HepG2 (cell line): Measurements from ENCODE around the gene BORCS5. TPM values are rescaled to one million over a fixed set of nuclear protein-coding genes. Genes with fewer than 3 reads are reported as not detected.
A peak's percentile ranks its signal among the peaks of the same experiment; 100 is the strongest.

ENCODE experiments used
- ATF7-NPFF ChIP-seq: sonication (generic); formaldehyde crosslinking; IDR thresholded peaks from 2 replicates; pipeline ENCODE4 v1.8.1; 2023; ENCODE audit warnings: mild to moderate bottlenecking, low read depth, missing genetic modification reagents, moderate library complexity
- FLYWCH1 ChIP-seq: sonication (generic); formaldehyde crosslinking; IDR thresholded peaks from 2 replicates; pipeline ENCODE4 v1.8.1; 2023; ENCODE audit warnings: mild to moderate bottlenecking, missing genetic modification reagents
- HNRNPK ChIP-seq: fragments of 200-400 bp; formaldehyde crosslinking; IDR thresholded peaks from 2 replicates; pipeline ENCODE4 v1.6.1; 2018; ENCODE audit warnings: low read length, low read depth, moderate library complexity, mild to moderate bottlenecking; ENCODE audit not compliant: poor library complexity, severe bottlenecking
- MAFG ChIP-seq: sonication (generic); formaldehyde crosslinking; IDR thresholded peaks from 2 replicates; pipeline ENCODE4 v1.5.1; 2020; ENCODE audit warnings: mild to moderate bottlenecking, missing genetic modification reagents
- NFAT5 ChIP-seq: sonication (generic); formaldehyde crosslinking; IDR thresholded peaks from 2 replicates; pipeline ENCODE4 v1.4.0; 2020; ENCODE audit warnings: missing genetic modification reagents
- NR1H2 ChIP-seq: sonication (generic); formaldehyde crosslinking; IDR thresholded peaks from 2 replicates; pipeline ENCODE4 v1.8.1; 2022; ENCODE audit warnings: low read depth, missing genetic modification reagents, borderline replicate concordance
- NR2C2 ChIP-seq: sonication (generic); formaldehyde crosslinking; IDR thresholded peaks from 2 replicates; pipeline ENCODE4 v1.4.0; 2020; ENCODE audit warnings: missing genetic modification reagents, mild to moderate bottlenecking, moderate library complexity, borderline replicate concordance
- RARA ChIP-seq: IDR thresholded peaks from 2 replicates; pipeline ENCODE4 v1.6.1; 2016; ENCODE audit warnings: missing genetic modification reagents, missing compliant biosample characterization
- RXRB ChIP-seq: IDR thresholded peaks from 2 replicates; pipeline ENCODE4 v1.6.1; 2016; ENCODE audit warnings: borderline replicate concordance, missing genetic modification reagents, missing compliant biosample characterization
- SATB2 ChIP-seq: sonication (generic); formaldehyde crosslinking; IDR thresholded peaks from 2 replicates; pipeline ENCODE4 v1.5.0; 2020; ENCODE audit warnings: missing genetic modification reagents
- SKI ChIP-seq: fragments of 450-650 bp; IDR thresholded peaks from one replicate; pipeline ENCODE4 v1.6.1; 2018; ENCODE audit warnings: mild to moderate bottlenecking; ENCODE audit not compliant: partially characterized antibody
- SPEN ChIP-seq: sonication (generic); formaldehyde crosslinking; IDR thresholded peaks from 2 replicates; pipeline ENCODE4 v1.5.1; 2020; ENCODE audit warnings: low read depth, mild to moderate bottlenecking, missing genetic modification reagents
- TAF15 ChIP-seq: fragments of 200-400 bp; formaldehyde crosslinking; IDR thresholded peaks from one replicate; pipeline ENCODE4 v1.6.1; 2018; ENCODE audit warnings: mild to moderate bottlenecking, low read depth, low read length; ENCODE audit not compliant: poor library complexity, severe bottlenecking
- TBL1XR1 ChIP-seq: fragments of 150-350 bp; IDR thresholded peaks from 2 replicates; pipeline ENCODE4 v1.6.1; 2014; ENCODE audit warnings: borderline replicate concordance, low read length; ENCODE audit not compliant: partially characterized antibody
- THAP7 ChIP-seq: sonication (generic); formaldehyde crosslinking; IDR thresholded peaks from 2 replicates; pipeline ENCODE4 v1.8.1; 2023; ENCODE audit warnings: mild to moderate bottlenecking, missing genetic modification reagents
- TOE1 ChIP-seq: sonication (generic); formaldehyde crosslinking; IDR thresholded peaks from 2 replicates; pipeline ENCODE4 v1.4.0; 2020; ENCODE audit warnings: mild to moderate bottlenecking, missing genetic modification reagents
- ZNF441 ChIP-seq: sonication (generic); formaldehyde crosslinking; IDR thresholded peaks from 2 replicates; pipeline ENCODE4 v1.7.0; 2021; ENCODE audit warnings: missing genetic modification reagents, borderline replicate concordance
- polyA plus RNA-seq, 8 experiments: library from polyadenylated mRNA; depleted of rRNA in 3 of 8; stranded (reverse) in 7 of 8; unstranded in 1 of 8; fragments of >200 nt; fragmentation: Illumina TruSeq in 4 of 8; extraction: Trizol in 4 of 8; gene quantifications; 2 replicates each; pipeline versions ENCODE4 v1.2.1 to v1.2.3, GENCODE V29; 2011 to 2016; ENCODE audit warnings: low read depth in 4 of 8, missing spikeins in 1 of 8, mixed read lengths in 1 of 8; ENCODE audit not compliant: insufficient read depth in 1 of 8
- total RNA-seq, 5 experiments: library from RNA; depleted of rRNA; stranded (reverse); fragments of >200 nt; fragmentation: Illumina TruSeq; extraction: Trizol; gene quantifications; 2 replicates each; pipeline ENCODE4 v1.2.3, GENCODE V29; 2016; ENCODE audit warnings: low read depth in 1 of 5
- TF ChIP-seq, protein P1 (sequence below): sonication (generic); formaldehyde crosslinking; IDR thresholded peaks from 2 replicates; pipeline ENCODE4 v1.4.0; 2020; ENCODE audit warnings: mild to moderate bottlenecking, low read depth, missing genetic modification reagents
- TF ChIP-seq, protein P2 (sequence below): sonication (generic); formaldehyde crosslinking; IDR thresholded peaks from 2 replicates; pipeline ENCODE4 v1.4.0; 2020; ENCODE audit warnings: mild to moderate bottlenecking, missing genetic modification reagents
- TF ChIP-seq, protein P3 (sequence below): sonication (generic); formaldehyde crosslinking; IDR thresholded peaks from 2 replicates; pipeline ENCODE4 v1.5.1; 2020; ENCODE audit warnings: mild to moderate bottlenecking, moderate library complexity, missing genetic modification reagents

BORCS5 gene
- total and polyA plus RNA-seq, 2 of the 13 experiments (the other 11 are each of a cell fraction or from before 2014, with no cell fraction given), result 3.9 to 4.7 TPM

DNA sequence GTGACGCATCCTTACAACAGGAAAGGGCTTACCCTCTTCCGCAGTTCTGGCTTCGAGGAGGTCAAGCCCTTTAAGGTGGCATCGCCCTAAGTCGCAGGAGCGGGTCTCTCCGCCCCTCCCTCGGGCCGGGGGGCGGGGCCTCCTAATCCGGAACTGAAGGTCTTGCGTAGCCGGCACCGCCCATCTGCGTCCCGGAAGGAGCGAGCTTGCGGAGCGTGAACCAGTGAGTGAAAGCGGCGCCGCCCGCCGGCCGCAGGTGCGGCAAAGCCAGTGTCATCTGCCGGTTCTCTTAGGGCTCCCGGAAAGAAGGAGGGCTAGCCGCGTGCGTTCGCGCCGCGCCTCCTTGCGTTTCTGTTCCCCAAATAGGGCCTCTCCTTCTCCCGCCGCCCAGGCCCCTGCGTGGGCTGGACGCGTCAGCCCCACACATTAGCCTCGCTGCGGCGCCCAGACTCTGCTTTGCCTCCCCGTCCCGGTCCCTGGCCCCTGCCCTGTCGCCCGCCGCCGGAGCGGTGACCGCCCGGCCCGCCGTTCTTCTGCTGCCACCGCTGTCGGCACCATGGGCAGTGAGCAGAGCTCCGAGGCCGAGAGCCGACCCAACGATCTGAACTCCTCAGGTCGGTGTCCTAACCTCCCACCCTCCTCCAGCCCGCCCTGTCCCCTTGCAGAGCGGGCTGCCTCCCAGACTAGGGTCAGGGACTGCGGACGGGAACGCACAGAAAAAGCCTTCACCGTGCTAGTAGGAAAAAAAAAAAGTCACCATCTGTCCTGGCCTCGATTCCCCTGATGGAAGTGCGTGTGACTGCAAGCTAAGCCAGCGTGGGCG is at the start of gene BORCS5 (continued):
- TF ChIP-seq THAP7 (no peak), SPEN (CRISPR knock-in tag) (peak; percentile 69), NR1H2 (CRISPR knock-in tag) (no peak), ATF7-NPFF (CRISPR knock-in tag) (peak; percentile 88), FLYWCH1 (no peak), NR2C2 (CRISPR knock-in tag) (peak; percentile 77), MAFG (CRISPR knock-in tag) (0 out of 2 replicates have a peak, but pooled peaks have one; percentile 16), TBL1XR1 (no peak), ZNF441 (CRISPR knock-in tag) (no peak), HNRNPK (no peak), SKI (peak; percentile 24), RXRB (CRISPR knock-in tag) (peak; percentile 65; the same call in 1 of the 2 replicates), TAF15 (no peak), SATB2 (no peak), RARA (CRISPR knock-in tag) (0 out of 2 replicates have a peak, but pooled peaks have one; percentile 19), TOE1 (CRISPR knock-in tag) (no peak), NFAT5 (CRISPR knock-in tag) (no peak)
- TF ChIP-seq, protein P1, sequence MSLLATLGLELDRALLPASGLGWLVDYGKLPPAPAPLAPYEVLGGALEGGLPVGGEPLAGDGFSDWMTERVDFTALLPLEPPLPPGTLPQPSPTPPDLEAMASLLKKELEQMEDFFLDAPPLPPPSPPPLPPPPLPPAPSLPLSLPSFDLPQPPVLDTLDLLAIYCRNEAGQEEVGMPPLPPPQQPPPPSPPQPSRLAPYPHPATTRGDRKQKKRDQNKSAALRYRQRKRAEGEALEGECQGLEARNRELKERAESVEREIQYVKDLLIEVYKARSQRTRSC (CRISPR knock-in tag), result no peak
- TF ChIP-seq, protein P2, sequence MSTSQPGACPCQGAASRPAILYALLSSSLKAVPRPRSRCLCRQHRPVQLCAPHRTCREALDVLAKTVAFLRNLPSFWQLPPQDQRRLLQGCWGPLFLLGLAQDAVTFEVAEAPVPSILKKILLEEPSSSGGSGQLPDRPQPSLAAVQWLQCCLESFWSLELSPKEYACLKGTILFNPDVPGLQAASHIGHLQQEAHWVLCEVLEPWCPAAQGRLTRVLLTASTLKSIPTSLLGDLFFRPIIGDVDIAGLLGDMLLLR (CRISPR knock-in tag), result peak; percentile 29
- TF ChIP-seq, protein P3, sequence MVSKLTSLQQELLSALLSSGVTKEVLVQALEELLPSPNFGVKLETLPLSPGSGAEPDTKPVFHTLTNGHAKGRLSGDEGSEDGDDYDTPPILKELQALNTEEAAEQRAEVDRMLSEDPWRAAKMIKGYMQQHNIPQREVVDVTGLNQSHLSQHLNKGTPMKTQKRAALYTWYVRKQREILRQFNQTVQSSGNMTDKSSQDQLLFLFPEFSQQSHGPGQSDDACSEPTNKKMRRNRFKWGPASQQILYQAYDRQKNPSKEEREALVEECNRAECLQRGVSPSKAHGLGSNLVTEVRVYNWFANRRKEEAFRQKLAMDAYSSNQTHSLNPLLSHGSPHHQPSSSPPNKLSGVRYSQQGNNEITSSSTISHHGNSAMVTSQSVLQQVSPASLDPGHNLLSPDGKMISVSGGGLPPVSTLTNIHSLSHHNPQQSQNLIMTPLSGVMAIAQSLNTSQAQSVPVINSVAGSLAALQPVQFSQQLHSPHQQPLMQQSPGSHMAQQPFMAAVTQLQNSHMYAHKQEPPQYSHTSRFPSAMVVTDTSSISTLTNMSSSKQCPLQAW (CRISPR knock-in tag), result peak; percentile 71
